ENCODE results near the gene MAP2K2.

The MAP2K2 gene

DNA sequence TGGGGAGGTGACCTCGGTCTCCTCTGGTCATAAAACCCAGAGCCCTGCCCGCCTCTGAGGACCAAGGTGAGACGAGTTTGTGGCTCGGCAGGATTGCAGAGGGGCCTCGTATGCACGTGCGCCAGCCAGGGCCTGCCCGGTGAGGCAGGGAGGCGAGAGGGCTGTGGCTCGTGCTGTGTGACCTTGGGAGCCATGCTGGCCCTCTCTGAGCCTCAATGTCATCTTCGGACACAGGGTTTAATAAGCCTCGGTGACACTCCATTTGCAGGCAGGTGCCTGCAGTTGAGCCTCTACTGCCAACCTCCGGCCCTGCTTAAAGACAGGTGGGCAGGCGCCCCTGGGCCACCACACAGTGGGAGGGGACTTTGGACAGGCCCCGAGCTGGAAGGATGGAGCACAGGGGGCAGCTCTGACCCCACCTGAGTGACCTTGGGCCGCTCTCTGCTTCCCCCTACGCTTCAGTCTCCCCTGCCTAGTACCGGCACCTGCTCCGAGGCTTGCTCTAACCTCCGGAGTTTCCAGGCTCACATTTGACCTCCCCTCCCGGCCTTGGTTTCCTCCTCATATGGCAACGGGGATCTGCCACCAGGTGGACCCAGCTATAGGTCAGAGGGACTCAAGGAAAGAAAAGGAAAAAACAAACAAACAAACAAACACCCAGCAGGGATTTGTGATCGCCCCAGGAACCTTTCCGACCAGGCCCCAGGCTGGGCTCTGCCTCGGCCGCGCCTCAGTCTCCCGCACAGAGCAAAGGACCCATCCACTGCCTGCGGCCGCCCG lies 60.4 kb downstream of the MAP2K2 start:
- H3F3A ChIP-seq (ENCODE audit: low read depth) = no peaks in the 10 kb centered on the region
- no peaks in the 10 kb centered on the region for H3K9me3 ChIP-seq (ENCODE audit: insufficient read depth, low read depth, low read length)
- no peaks in the 10 kb centered on the region for H3K27me3 ChIP-seq (ENCODE audit: insufficient read depth, low read length, poor library complexity, severe bottlenecking)
- H2AFZ ChIP-seq (ENCODE audit: low read length) = no peak overlapping the region
- H4K20me1 ChIP-seq (ENCODE audit: insufficient read depth, low read length, poor library complexity, severe bottlenecking) = peaks cover 68% of the 10 kb centered on the region
- peaks cover 70% of the 10 kb centered on the region for H3K79me2 ChIP-seq (ENCODE audit: insufficient read depth, low read length)
- peak overlapping the region; percentile 79 for H3K4me2 ChIP-seq (ENCODE audit: low read depth, low read length, poor library complexity, severe bottlenecking)
- H3K9me2 ChIP-seq (replicated peaks; ENCODE audit: low read depth, low read length) = no peaks in the 10 kb centered on the region
- TF ChIP-seq EZH2phosphoT487 (IDR thresholded peaks at IDR 0.05; ENCODE audit: borderline replicate concordance) = no peak
- no peak for TF ChIP-seq CTCF (conservative IDR thresholded peaks at IDR 0.05; ENCODE audit: low read length)
- H3K4me1 ChIP-seq (ENCODE audit: insufficient read depth, low read length, poor library complexity, severe bottlenecking) = peaks cover 16% of the 10 kb centered on the region
- peak overlapping the region; percentile 78 for H3K4me3 ChIP-seq (ENCODE audit: low read length, poor library complexity, severe bottlenecking)
- H3K9ac ChIP-seq (ENCODE audit: low read depth, low read length, poor library complexity, severe bottlenecking) = peak overlapping the region; percentile 76
- peaks cover 5% of the 10 kb centered on the region; the same call in 1 of the 2 replicates for H3K36me3 ChIP-seq (ENCODE audit: insufficient read depth, low read length)

DNA sequence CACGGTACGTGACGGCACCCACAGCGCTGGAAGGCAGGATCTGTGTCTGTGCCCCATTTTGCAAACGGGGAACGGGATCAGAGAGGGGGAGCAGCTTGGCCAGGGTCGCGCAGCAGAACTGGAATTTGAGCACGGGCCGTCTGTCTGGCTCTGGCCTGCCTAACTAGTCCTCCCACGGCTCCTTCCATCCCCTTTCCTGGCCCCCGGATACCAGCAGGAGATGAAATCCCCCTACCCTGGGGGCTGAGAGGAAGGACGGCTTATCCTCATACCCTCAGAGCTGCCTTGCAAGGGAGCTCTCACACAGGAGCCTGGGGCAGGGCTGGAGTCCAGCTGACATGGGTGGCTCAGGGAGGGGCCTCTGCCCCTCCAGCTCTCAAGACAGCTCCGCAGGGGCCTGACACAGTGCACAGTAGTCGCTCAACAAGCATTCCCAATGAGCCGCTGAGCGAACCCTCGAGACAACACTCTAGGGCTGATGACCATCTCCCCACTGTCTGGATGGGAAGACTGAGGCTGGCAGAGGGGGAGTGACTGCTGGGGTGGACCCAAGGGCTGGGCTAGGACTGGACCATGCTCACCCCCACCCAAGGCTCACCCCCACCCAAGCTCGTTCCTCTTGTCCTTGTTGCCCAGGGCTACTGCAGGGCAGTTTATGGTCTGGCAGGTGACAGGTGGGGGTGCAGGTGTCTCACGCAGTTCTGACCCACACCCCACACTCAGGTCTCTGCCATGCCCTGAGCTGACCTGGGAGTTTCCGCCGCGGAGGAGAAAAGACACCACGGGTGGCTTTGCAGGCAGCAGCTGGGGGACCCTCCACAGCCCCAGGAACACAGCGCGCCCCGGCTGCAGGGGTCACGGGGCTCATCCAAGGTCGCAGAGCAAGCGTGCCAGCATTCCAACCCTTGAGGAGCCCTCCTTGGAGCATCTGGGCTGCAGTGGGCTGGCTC lies 61.2 kb downstream of the MAP2K2 start:
- H3K36me3 ChIP-seq (ENCODE audit: insufficient read depth, low read length) = peaks cover 5% of the 10 kb centered on the region; the same call in 1 of the 2 replicates
- H3K4me3 ChIP-seq (ENCODE audit: low read length, poor library complexity, severe bottlenecking) = no peak overlapping the region
- no peaks in the 10 kb centered on the region; the same call in 1 of the 2 replicates for H3F3A ChIP-seq (ENCODE audit: low read depth)
- no peak overlapping the region for H3K9ac ChIP-seq (ENCODE audit: low read depth, low read length, poor library complexity, severe bottlenecking)
- H3K79me2 ChIP-seq (ENCODE audit: insufficient read depth, low read length) = peaks cover 74% of the 10 kb centered on the region
- H2AFZ ChIP-seq (ENCODE audit: low read length) = no peak overlapping the region
- no peak for TF ChIP-seq EZH2phosphoT487 (IDR thresholded peaks at IDR 0.05; ENCODE audit: borderline replicate concordance)
- no peak for TF ChIP-seq CTCF (conservative IDR thresholded peaks at IDR 0.05; ENCODE audit: low read length)
- no peaks in the 10 kb centered on the region for H3K27me3 ChIP-seq (ENCODE audit: insufficient read depth, low read length, poor library complexity, severe bottlenecking)
- H3K4me1 ChIP-seq (ENCODE audit: insufficient read depth, low read length, poor library complexity, severe bottlenecking) = peaks cover 11% of the 10 kb centered on the region
- peaks cover 77% of the 10 kb centered on the region for H4K20me1 ChIP-seq (ENCODE audit: insufficient read depth, low read length, poor library complexity, severe bottlenecking)
- H3K9me2 ChIP-seq (replicated peaks; ENCODE audit: low read depth, low read length) = no peaks in the 10 kb centered on the region
- H3K9me3 ChIP-seq (ENCODE audit: insufficient read depth, low read depth, low read length) = no peaks in the 10 kb centered on the region
- H3K4me2 ChIP-seq (ENCODE audit: low read depth, low read length, poor library complexity, severe bottlenecking) = no peak overlapping the region

GRCh38 chr19:4061683-4062418 lies 62.1 kb downstream of the MAP2K2 start:
- no peak for TF ChIP-seq CTCF (conservative IDR thresholded peaks at IDR 0.05; ENCODE audit: low read length)
- no peak for TF ChIP-seq EZH2phosphoT487 (IDR thresholded peaks at IDR 0.05; ENCODE audit: borderline replicate concordance)
- H3K4me3 ChIP-seq (ENCODE audit: low read length, poor library complexity, severe bottlenecking) = no peak overlapping the region
- H4K20me1 ChIP-seq (ENCODE audit: insufficient read depth, low read length, poor library complexity, severe bottlenecking) = peaks cover 80% of the 10 kb centered on the region

More at GRCh38 chr19:4061683-4062418, 62.1 kb downstream of the MAP2K2 start:
- no peaks in the 10 kb centered on the region for H3K9me2 ChIP-seq (replicated peaks; ENCODE audit: low read depth, low read length)
- no peaks in the 10 kb centered on the region; the same call in 1 of the 2 replicates for H3F3A ChIP-seq (ENCODE audit: low read depth)
- peaks cover 81% of the 10 kb centered on the region for H3K79me2 ChIP-seq (ENCODE audit: insufficient read depth, low read length)
- peaks cover 11% of the 10 kb centered on the region for H3K4me1 ChIP-seq (ENCODE audit: insufficient read depth, low read length, poor library complexity, severe bottlenecking)
- peaks cover 5% of the 10 kb centered on the region; the same call in 1 of the 2 replicates for H3K36me3 ChIP-seq (ENCODE audit: insufficient read depth, low read length)
- no peaks in the 10 kb centered on the region for H3K27me3 ChIP-seq (ENCODE audit: insufficient read depth, low read length, poor library complexity, severe bottlenecking)
- peak overlapping the region; percentile 44 for H3K4me2 ChIP-seq (ENCODE audit: low read depth, low read length, poor library complexity, severe bottlenecking)
- no peaks in the 10 kb centered on the region for H3K9me3 ChIP-seq (ENCODE audit: insufficient read depth, low read depth, low read length)
- H2AFZ ChIP-seq (ENCODE audit: low read length) = no peak overlapping the region
- H3K9ac ChIP-seq (ENCODE audit: low read depth, low read length, poor library complexity, severe bottlenecking) = no peak overlapping the region

All from Loucy (cell line).